Psoas muscle (tissue), 8 donors: ENCODE measurements around the gene TCHP. TPM values are rescaled to one million over a fixed set of nuclear protein-coding genes. Genes with fewer than 3 reads are reported as not detected.
"Not testable (repeated sequence)": the region's sequence is repeated elsewhere in the genome, so short reads cannot be mapped to it uniquely, and the experiment has no call there.

ENCODE experiments used
- ATAC-seq, 4 donors: fragments of 200-7000 bp; cut with Tn5 transposase; one replicate each; pipeline ENCODE4 v1.9.1; 2020; ENCODE audit warnings: moderate library complexity in 3 of 4, mild to moderate bottlenecking in 2 of 4
- DNase-seq, 2 donors: peaks; one replicate each; pipeline ENCODE4 v3.0.0-alpha.2; 2020
- H3K27ac ChIP-seq: fragments of 200-600 bp; one replicate; pipeline ENCODE4 v1.8.0; 2022
- H3K27me3 ChIP-seq, 3 donors: fragments of 200-600 bp in 1 of 3; one replicate each; pipeline versions ENCODE4 v1.6.1 to v1.8.0; 2013 to 2022; ENCODE audit warnings: low read length in 2 of 3, mild to moderate bottlenecking in 2 of 3, moderate library complexity in 1 of 3; ENCODE audit not compliant: insufficient read depth in 3 of 3
- H3K36me3 ChIP-seq, 2 donors: fragments of 200-600 bp in 1 of 2; one replicate each; pipeline versions ENCODE4 v1.6.1 to v1.8.0; 2013 to 2022; ENCODE audit warnings: low read depth in 1 of 2, mild to moderate bottlenecking in 1 of 2, moderate library complexity in 1 of 2; ENCODE audit not compliant: insufficient read depth in 1 of 2
- H3K4me1 ChIP-seq: fragments of 200-600 bp; one replicate; pipeline ENCODE4 v1.8.0; 2022
- H3K4me3 ChIP-seq: fragments of 200-600 bp; one replicate; pipeline ENCODE4 v1.8.0; 2022; ENCODE audit warnings: mild to moderate bottlenecking
- H3K9me3 ChIP-seq: fragments of 200-600 bp; one replicate; pipeline ENCODE4 v1.8.0; 2022
- CTCF ChIP-seq: fragments of 200-600 bp; IDR thresholded peaks from one replicate; pipeline ENCODE4 v1.8.0; 2022; ENCODE audit warnings: antibody characterized with exemption
- WGBS, 3 donors: extraction: QIAGEN DNeasy Blood & Tissue Kit; methylation state at CpG; one replicate each; pipeline versions ENCODE4 v1.1.6 to v1.1.7; 2013; 5-methylcytosine and 5-hydroxymethylcytosine counted together
- intact Hi-C, 2 donors: fragments of 100-400 bp; cut with DNase I; formaldehyde crosslinking; loops; one replicate each; pipeline versions ENCODE4 v1.11.0 to v1.14.2; 2022
- polyA plus RNA-seq, 3 donors: library from polyadenylated mRNA; stranded (reverse); fragments of 200-250 nt; gene quantifications; one replicate each; pipeline ENCODE4 v1.2.3, GENCODE V29; 2013
- total RNA-seq, 4 donors: library from RNA; stranded (reverse); fragmentation: NEBNext Ultra II Directional in 2 of 4; extraction: Animal tissue kit (Norgen Biotek cat#: 25700) in 2 of 4; gene quantifications; one replicate each; pipeline versions ENCODE4 v1.2.1 to v1.2.4, GENCODE V29; 2021 to 2023
- donor health status: healthy with polysubstance abuse.
- donor health status: DM: no; HTN: no; CAD: no; lungs with moderate emphysema.
- donor health status: Bipolar disorder and iron deficiency.
- donor health status: healthy.
- donor health status: DM: yes; HTN: yes; CAD: no.
- donor health status: DM: no; HTN: no; CAD: no.
- donor health status: DM: no; HTN: no; CAD: no.
- donor health status: DM: yes; HTN: yes; CAD: no.

Gene TCHP
- total and polyA plus RNA-seq, 7 donors = 4.5 to 14.8 (median 8.2) TPM

- Histone ChIP-seq H3K9me3 (no peaks in the 10 kb centered on the region), H3K4me1 (peaks cover 6% of the 10 kb centered on the region), H3K27me3 (no peaks in the 10 kb centered on the region), H3K4me3 (no peak overlapping the region), H3K27ac (no peak overlapping the region), H3K36me3 (no peaks in the 10 kb centered on the region)
- DNase-seq (no peak), ATAC-seq (no peak)
- 52 to 61% (median 60%) methylated on average over 4 of the region's 4 CpGs for WGBS, 3 donors
- intact Hi-C loops = no loop called here
- TF ChIP-seq CTCF = no peak
Measured at GRCh38 chr12:109894939-109895338, 5.1 kb upstream of the TCHP start.

GRCh38 chr12:109896188-109896587, 3.9 kb upstream of the TCHP start:
- ATAC-seq = no peak
- Histone ChIP-seq H3K27ac (no peak overlapping the region), H3K4me3 (no peak overlapping the region), H3K9me3 (no peaks in the 10 kb centered on the region), H3K36me3 (no peaks in the 10 kb centered on the region), H3K4me1 (peaks cover 10% of the 10 kb centered on the region), H3K27me3 (no peaks in the 10 kb centered on the region)
- intact Hi-C loops = no loop called here
- 83 to 91% (median 87%) methylated on average over 6 of the region's 6 CpGs for WGBS, 3 donors
- DNase-seq = no peak
- no peak for TF ChIP-seq CTCF

- intact Hi-C loops = no loop called here
- Histone ChIP-seq H3K4me1 (peaks cover 14% of the 10 kb centered on the region), H3K27ac (no peak overlapping the region), H3K36me3 (no peaks in the 10 kb centered on the region), H3K9me3 (no peaks in the 10 kb centered on the region), H3K27me3 (no peaks in the 10 kb centered on the region), H3K4me3 (no peak overlapping the region)
- no peak for DNase-seq
- no peak for TF ChIP-seq CTCF
- no peak for ATAC-seq
- 87 to 91% (median 89%) methylated on average over 6 of the region's 6 CpGs for WGBS, 3 donors
Measured at GRCh38 chr12:109897029-109897428, 3.0 kb upstream of the TCHP start.

GRCh38 chr12:109899345-109899744, 729 bp upstream of the TCHP start:
- H3K9me3 ChIP-seq, DNase-seq, ATAC-seq, H3K27me3 ChIP-seq, intact Hi-C loops: not testable (repeated sequence)
- peaks cover 0 to 18% of the 10 kb centered on the region in 2 donors for H3K36me3 ChIP-seq
- peak overlapping the region; percentile 78 for H3K27ac ChIP-seq
- H3K4me1 ChIP-seq = peaks cover 18% of the 10 kb centered on the region
- H3K4me3 ChIP-seq = peak overlapping the region; percentile 86
- WGBS, 3 donors = 90 to 94% (median 92%) methylated on average over 15 of the region's 15 CpGs

GRCh38 chr12:109900752-109901580, 892 bp downstream of the TCHP start:
- WGBS, 3 donors = 4% methylated on average over 16 of the region's 16 CpGs
- ATAC-seq = peak in 3 of 4 donors; percentile 1 to 20 (median 6)

More at GRCh38 chr12:109900752-109901580, 892 bp downstream of the TCHP start:
- TF ChIP-seq CTCF = no peak
- Histone ChIP-seq H3K27me3 (no peaks in the 10 kb centered on the region), H3K4me1 (peaks cover 18% of the 10 kb centered on the region), H3K36me3 (peaks cover 0 to 34% of the 10 kb centered on the region in 2 donors), H3K27ac (peak overlapping the region; percentile 78), H3K4me3 (peak overlapping the region; percentile 86), H3K9me3 (no peaks in the 10 kb centered on the region)
- DNase-seq = no peak
- intact Hi-C loops = no loop called here
